Right cardiac atrium (tissue), 5 donors: ENCODE results near the gene GLIPR1. TPM values are rescaled to one million over a fixed set of nuclear protein-coding genes. Genes with fewer than 3 reads are reported as not detected.
"Not testable (repeated sequence)": the region's sequence is repeated elsewhere in the genome, so short reads cannot be mapped to it uniquely, and the experiment has no call there.

Experiments used
- ATAC-seq, 2 donors: fragments of 200-7000 bp; cut with Tn5 transposase; one replicate each; pipeline versions ENCODE4 v1.8.0 to v1.9.1; 2020; ENCODE audit warnings: moderate library complexity in 2 of 2, mild to moderate bottlenecking in 1 of 2
- DNase-seq, 3 donors: peaks; one replicate each; pipeline ENCODE4 v3.0.0-alpha.2; 2020
- H3K27ac ChIP-seq: one replicate; pipeline ENCODE4 v1.5.1; 2013; ENCODE audit warnings: mild to moderate bottlenecking, low read length, control low read depth, moderate library complexity
- H3K27me3 ChIP-seq: one replicate; pipeline ENCODE4 v1.6.1; 2013; ENCODE audit not compliant: control insufficient read depth, insufficient read depth
- H3K4me1 ChIP-seq: one replicate; pipeline ENCODE4 v1.6.1; 2013; ENCODE audit warnings: low read length; ENCODE audit not compliant: control insufficient read depth, insufficient read depth
- H3K4me3 ChIP-seq: one replicate; pipeline ENCODE4 v1.5.1; 2013; ENCODE audit warnings: low read length, control low read depth
- H3K9me3 ChIP-seq: one replicate; pipeline ENCODE4 v1.6.1; 2013; ENCODE audit warnings: low read length; ENCODE audit not compliant: control insufficient read depth
- WGBS: extraction: QIAGEN DNeasy Blood & Tissue Kit; methylation state at CpG from one replicate; pipeline ENCODE4 v1.1.7; 2013; 5-methylcytosine and 5-hydroxymethylcytosine counted together
- intact Hi-C, 4 donors: fragments of 100-400 bp; cut with DNase I; formaldehyde crosslinking; loops; one replicate each; pipeline versions ENCODE4 v1.11.0 to v1.14.0; 2022 to 2023
- long read RNA-seq, 4 donors: library from polyadenylated mRNA; unstranded; transcript quantifications; one replicate each; pipeline ENCODE4 v2.0.0, GENCODE V29; 2020 to 2021
- polyA plus RNA-seq: library from polyadenylated mRNA; stranded (reverse); fragments of 200-250 nt; gene quantifications from one replicate; pipeline ENCODE4 v1.2.3, GENCODE V29; 2013
- total RNA-seq, 4 donors: library from RNA; stranded (reverse); fragmentation: NEBNext Ultra II Directional; extraction: Animal tissue kit (Norgen Biotek cat#: 25700); gene quantifications; one replicate each; pipeline ENCODE4 v1.2.1, GENCODE V29; 2021
- donor health status: healthy with polysubstance abuse.
- donor health status: DM: no; HTN: yes; CAD: no.
- donor health status: DM: no; HTN: no; CAD: no.
- donor health status: DM: no; HTN: yes; CAD: no; lungs with severe emphysema.
- donor health status: DM: yes; HTN: yes; CAD: no.

Gene GLIPR1
- total RNA-seq (10 to 100 TPM; 12.0 to 23.5 (median 16.7) TPM), polyA plus RNA-seq (2.7 TPM)
- long read RNA-seq, donor 1, full-length matches to known transcripts, result 6 of 7 reads
- long read RNA-seq, donor 1, partial matches to known transcripts, result 0 of 7 reads
- long read RNA-seq, donor 1, other reads (novel, unspliced or antisense), result 1 of 7 reads
- long read RNA-seq, donor 2, full-length matches to known transcripts, result 1 of 3 reads
- long read RNA-seq, donor 2, partial matches to known transcripts, result 0 of 3 reads
- long read RNA-seq, donor 2, other reads (novel, unspliced or antisense), result 2 of 3 reads
- long read RNA-seq, donor 3, full-length matches to known transcripts, result 15 of 34 reads
- long read RNA-seq, donor 3, partial matches to known transcripts, result 0 of 34 reads
- long read RNA-seq, donor 3, other reads (novel, unspliced or antisense), result 19 of 34 reads
- long read RNA-seq, donor 4, full-length matches to known transcripts, result 2 of 2 reads
- long read RNA-seq, donor 4, partial matches to known transcripts, result 0 of 2 reads
- long read RNA-seq, donor 4, other reads (novel, unspliced or antisense), result 0 of 2 reads

GRCh38 chr12:75480469-75480949 lies at the start of gene GLIPR1:
GLIPR1 (plus strand) TSS chr12:75480755; CDS start chr12:75480881, 126 bp downstream.
- peak; percentile 82 to 87 (median 83) for DNase-seq
- H3K4me1 ChIP-seq, result peaks cover 2% of the 10 kb centered on the region
- no peaks in the 10 kb centered on the region for H3K27me3 ChIP-seq
- intact Hi-C loops, result loop anchor here in 2 of 4 donors (10.0 kb wide), 2 partner anchors 86 to 96 kb away; partner anchors contain the start of gene GLIPR1L2 (in 1 of the 2)
- peak within 1 kb of the TSS; percentile 60 for H3K4me3 ChIP-seq
- peak; percentile 95 to 96 for ATAC-seq
- 25% methylated on average over 8 of the region's 8 CpGs for WGBS
- no peaks in the 10 kb centered on the region for H3K9me3 ChIP-seq
- no peak within 1 kb of the TSS for H3K27ac ChIP-seq

- H3K4me1 ChIP-seq, result no peaks in the 10 kb centered on the region
- no peak overlapping the region for H3K27ac ChIP-seq
- WGBS, result 66% methylated on average over 1 of the region's 1 CpG
- intact Hi-C loops, result no loop called here
- no peak overlapping the region for H3K4me3 ChIP-seq
- no peak for ATAC-seq
- DNase-seq, result no peak
- H3K9me3 ChIP-seq, result no peaks in the 10 kb centered on the region
- no peaks in the 10 kb centered on the region for H3K27me3 ChIP-seq
Observed at GRCh38 chr12:75432924-75433323, 47.6 kb upstream of the GLIPR1 start.

- H3K4me3 ChIP-seq, result no peak overlapping the region
- WGBS, result 56% methylated on average over 2 of the region's 2 CpGs
- no peak overlapping the region for H3K27ac ChIP-seq
- H3K4me1 ChIP-seq, result no peaks in the 10 kb centered on the region
- no peaks in the 10 kb centered on the region for H3K9me3 ChIP-seq
- no peaks in the 10 kb centered on the region for H3K27me3 ChIP-seq
- ATAC-seq (peak in 1 of 2 donors; percentile 43), DNase-seq (no peak)
- intact Hi-C loops, result no loop called here
Observed at GRCh38 chr12:75437564-75437963, 43.0 kb upstream of the GLIPR1 start.

DNA sequence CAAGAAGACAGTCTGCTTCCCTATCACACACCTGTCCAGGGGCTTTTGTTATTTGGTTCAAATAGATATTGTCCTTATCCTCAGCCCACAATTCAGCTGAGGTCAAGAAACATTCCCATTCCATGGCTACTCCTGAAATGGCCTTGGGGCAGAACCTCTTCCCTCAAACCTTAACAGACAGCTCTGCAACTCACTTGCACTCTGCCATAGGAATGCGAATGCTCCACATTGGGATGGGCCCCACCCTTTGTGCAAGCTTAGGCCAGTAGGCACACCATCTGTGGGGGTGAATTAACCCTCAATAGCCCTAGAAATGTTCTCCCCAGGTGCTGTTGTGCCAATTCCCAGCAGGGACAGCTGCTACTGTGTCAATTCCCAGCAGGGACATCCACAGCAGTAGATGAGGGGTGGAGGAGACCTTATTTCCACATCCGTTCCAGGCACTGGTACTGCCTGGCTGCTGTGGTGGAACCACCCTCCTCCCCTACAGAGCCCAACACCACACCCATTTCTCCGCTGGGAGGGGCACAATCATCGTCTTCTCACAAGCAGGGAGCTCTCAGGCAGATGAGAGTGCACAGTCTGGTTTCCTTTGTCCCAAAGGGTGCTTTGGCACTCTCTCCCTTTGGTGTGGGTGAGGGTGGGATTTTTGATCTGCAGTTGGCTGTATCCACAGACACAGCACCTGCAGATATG lies 42.3 kb upstream of the GLIPR1 start:
- Histone ChIP-seq H3K4me1 (no peaks in the 10 kb centered on the region), H3K9me3 (no peaks in the 10 kb centered on the region), H3K27ac (no peak overlapping the region), H3K27me3 (no peaks in the 10 kb centered on the region), H3K4me3 (no peak overlapping the region)
- ATAC-seq (peak in 1 of 2 donors; percentile 31), DNase-seq (peak in 2 of 3 donors; percentile 36 to 49)
- 50% methylated on average over 4 of the region's 4 CpGs for whole genome bisulfite sequencing
- intact Hi-C loops, result no loop called here

- WGBS, result 83% methylated on average over 2 of the region's 2 CpGs
- Histone ChIP-seq H3K27me3 (no peaks in the 10 kb centered on the region), H3K27ac (no peak overlapping the region), H3K9me3 (no peaks in the 10 kb centered on the region), H3K4me1 (no peaks in the 10 kb centered on the region), H3K4me3 (no peak overlapping the region)
- DNase-seq (no peak), ATAC-seq (no peak)
- intact Hi-C loops, result no loop called here
Observed at GRCh38 chr12:75439048-75439447, 41.5 kb upstream of the GLIPR1 start.

- Histone ChIP-seq H3K27me3 (no peaks in the 10 kb centered on the region), H3K27ac (no peak overlapping the region), H3K4me3 (no peak overlapping the region), H3K4me1 (no peaks in the 10 kb centered on the region), H3K9me3 (no peaks in the 10 kb centered on the region)
- ATAC-seq, result no peak
- no peak for DNase-seq
- intact Hi-C loops, result no loop called here
Observed at GRCh38 chr12:75439930-75440329, 40.6 kb upstream of the GLIPR1 start.

DNA sequence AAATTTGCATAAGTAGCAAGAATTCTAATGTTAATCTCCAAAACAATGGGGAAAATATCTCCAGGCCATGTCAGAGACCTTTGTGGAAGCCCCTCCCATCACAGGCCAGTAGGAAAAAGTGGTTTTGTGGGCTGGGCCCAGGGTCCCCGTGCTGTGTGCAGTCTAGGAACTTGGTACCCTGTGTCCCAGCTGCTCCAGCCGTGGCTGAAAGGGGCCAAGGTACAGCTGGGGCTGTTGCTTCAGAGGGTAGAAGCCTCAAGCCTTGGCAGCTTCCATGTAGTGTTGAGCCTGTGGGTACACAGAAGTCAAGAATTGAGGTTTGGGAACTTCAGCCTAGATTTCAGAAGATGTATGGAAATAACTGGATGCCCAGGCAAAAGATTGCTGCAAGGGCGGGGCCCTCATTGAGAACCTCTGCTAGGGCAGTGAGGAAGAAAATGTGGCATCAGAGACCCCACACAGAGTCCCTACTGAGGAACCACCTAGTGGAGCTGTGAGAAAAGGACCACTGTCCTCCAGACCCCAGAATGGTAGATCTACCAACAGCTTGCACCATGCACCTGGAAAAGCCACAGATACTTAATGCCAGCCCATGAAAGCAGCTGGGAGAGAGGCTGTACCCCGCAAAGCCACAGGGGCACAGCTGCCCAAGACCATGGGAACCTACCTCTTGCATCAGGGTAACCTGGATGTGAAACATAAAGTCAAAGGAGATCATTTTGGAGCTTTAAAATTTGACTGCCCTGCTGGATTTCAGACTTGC lies 38.7 kb upstream of the GLIPR1 start:
- intact Hi-C loops, H3K27ac ChIP-seq, H3K9me3 ChIP-seq, ATAC-seq, DNase-seq, H3K4me3 ChIP-seq, H3K27me3 ChIP-seq, H3K4me1 ChIP-seq: not testable (repeated sequence)
- WGBS, result 68% methylated on average over 4 of the region's 4 CpGs

- not testable (repeated sequence) for DNase-seq
- 51% methylated on average over 3 of the region's 3 CpGs for WGBS
Observed at GRCh38 chr12:75442454-75442853, 38.1 kb upstream of the GLIPR1 start.

DNA sequence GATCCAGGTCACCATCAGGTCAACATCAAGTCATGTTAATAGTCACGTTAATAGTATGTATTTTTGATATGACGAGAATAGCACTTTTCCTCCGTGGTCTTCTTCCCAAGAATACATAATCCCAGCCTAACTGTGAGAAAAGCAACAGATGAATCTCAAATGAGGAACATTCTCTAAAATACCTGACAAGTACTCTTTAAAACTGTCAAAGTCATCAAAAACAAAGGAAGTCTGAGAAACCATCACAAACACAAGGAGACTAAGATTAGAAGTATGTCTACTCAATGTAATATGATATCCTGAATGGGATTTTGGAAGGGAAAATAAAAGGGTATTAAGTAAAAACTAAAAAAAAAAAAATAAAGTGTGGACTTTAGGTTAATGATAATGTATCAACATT lies 36.8 kb upstream of the GLIPR1 start:
- no peaks in the 10 kb centered on the region for H3K9me3 ChIP-seq
- no peak overlapping the region for H3K4me3 ChIP-seq
- ATAC-seq (no peak), DNase-seq (no peak)
- intact Hi-C loops, result no loop called here
- no peaks in the 10 kb centered on the region for H3K27me3 ChIP-seq
- H3K4me1 ChIP-seq, result no peaks in the 10 kb centered on the region
- WGBS, result 55% methylated on average over 3 of the region's 3 CpGs
- no peak overlapping the region for H3K27ac ChIP-seq

More at GRCh38 chr12:75442454-75442853, 38.1 kb upstream of the GLIPR1 start:
- H3K4me3 ChIP-seq, ATAC-seq, H3K27ac ChIP-seq, H3K27me3 ChIP-seq, H3K4me1 ChIP-seq, H3K9me3 ChIP-seq, intact Hi-C loops: not testable (repeated sequence)

DNA sequence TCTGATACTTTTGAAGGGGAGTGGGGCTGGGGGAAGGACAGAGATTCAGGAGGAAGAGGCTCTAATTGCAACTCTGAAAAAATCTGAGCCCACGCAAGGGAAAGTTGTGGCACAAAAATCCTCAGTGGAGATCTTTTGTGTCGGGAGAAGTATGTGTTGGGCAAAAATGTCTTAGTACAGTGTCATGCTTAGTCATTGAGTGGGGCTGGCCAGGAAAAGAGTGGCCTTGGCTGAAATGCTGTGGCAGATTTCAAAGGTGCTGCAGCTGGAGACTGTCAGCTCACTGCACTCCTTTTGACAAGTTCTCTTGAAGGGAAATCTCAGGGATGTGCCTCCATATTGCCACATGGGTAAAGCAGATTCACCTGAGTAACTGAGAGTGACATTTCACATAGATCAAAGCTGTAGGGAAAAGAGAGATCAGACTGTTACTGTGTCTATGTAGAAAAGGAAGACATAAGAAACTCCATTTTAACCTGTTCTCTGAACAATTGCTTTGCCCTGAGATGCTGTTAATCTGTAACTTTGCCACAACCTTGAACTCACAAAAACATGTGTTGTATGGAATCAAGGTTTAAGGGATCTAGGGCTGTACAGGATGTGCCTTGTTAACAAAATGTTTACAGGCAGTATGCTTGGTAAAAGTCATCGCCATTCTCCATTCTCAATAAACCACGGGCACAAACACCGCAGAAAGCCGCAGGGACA lies 36.0 kb upstream of the GLIPR1 start:
- Histone ChIP-seq H3K4me3 (no peak overlapping the region), H3K9me3 (no peaks in the 10 kb centered on the region), H3K27ac (no peak overlapping the region), H3K4me1 (no peaks in the 10 kb centered on the region), H3K27me3 (no peaks in the 10 kb centered on the region)
- DNase-seq (no peak), ATAC-seq (no peak)
- intact Hi-C loops, result no loop called here
- WGBS, result 78% methylated on average over 6 of the region's 6 CpGs
